Testis (tissue), 3 donors: Measurements from ENCODE around the gene PDE6H. TPM values are rescaled to one million over a fixed set of nuclear protein-coding genes. Genes with fewer than 3 reads are reported as not detected.

Experiments
- DNase-seq: peaks from one replicate; pipeline ENCODE4 v3.0.0-alpha.2; 2019
- H3K27ac ChIP-seq, 2 donors: fragments of 200-600 bp; sonication (generic); one replicate each; pipeline ENCODE4 v1.5.1; 2019
- H3K27me3 ChIP-seq: fragments of 200-600 bp; sonication (generic); one replicate; pipeline ENCODE4 v1.5.1; 2019
- H3K36me3 ChIP-seq: fragments of 200-600 bp; sonication (generic); one replicate; pipeline ENCODE4 v1.5.1; 2017; ENCODE audit warnings: low read depth; ENCODE audit errors: missing control alignments
- H3K4me1 ChIP-seq: fragments of 200-600 bp; sonication (generic); one replicate; pipeline ENCODE4 v1.5.1; 2019
- H3K4me3 ChIP-seq, 2 donors: fragments of 200-600 bp; sonication (generic); one replicate each; pipeline ENCODE4 v1.5.1; 2017 to 2019
- H3K9me3 ChIP-seq: fragments of 200-600 bp; sonication (generic); one replicate; pipeline ENCODE4 v1.5.1; 2017
- POLR2A ChIP-seq: fragments of 450-650 bp; IDR thresholded peaks from one replicate; pipeline ENCODE4 v1.6.1; 2017; ENCODE audit warnings: antibody characterized with exemption, mild to moderate bottlenecking, moderate library complexity
- WGBS, 2 donors: methylation state at CpG; one replicate each; pipeline ENCODE4 v1.1.5; 2018; 5-methylcytosine and 5-hydroxymethylcytosine counted together
- intact Hi-C: fragments of 100-400 bp; cut with DNase I; formaldehyde crosslinking; loops from one replicate; pipeline ENCODE4 v1.15.1; 2023; ENCODE audit warnings: low total_unique reads
- polyA plus RNA-seq: library from polyadenylated mRNA; stranded (reverse); fragments of 350-450 nt; fragmentation: Illumina TruSeq; extraction: RNeasy Lipid Tissue Mini Kit (QIAGEN cat#74804); gene quantifications from one replicate; pipeline ENCODE4 v1.2.3, GENCODE V29; 2014; ENCODE audit warnings: low read depth, low replicate concordance; ENCODE audit not compliant: insufficient read depth
- total RNA-seq, 2 donors: library from RNA; depleted of rRNA; stranded (reverse); fragments of >200 nt; gene quantifications; one replicate each; pipeline ENCODE4 v1.2.3, GENCODE V29; 2016
- TF ChIP-seq, protein P1 (sequence below), 3 experiments: fragments of 450-650 bp in 2 of 3; fragments of 200-600 bp in 1 of 3; sonication (generic) in 1 of 3; IDR thresholded peaks; one replicate each; pipeline ENCODE4 v1.5.1; 2016 to 2019; ENCODE audit warnings: antibody characterized with exemption in 3 of 3, mild to moderate bottlenecking in 2 of 3, moderate library complexity in 1 of 3

The PDE6H gene
- total and polyA plus RNA-seq, 3 donors from 2014 or later = not detected

DNA sequence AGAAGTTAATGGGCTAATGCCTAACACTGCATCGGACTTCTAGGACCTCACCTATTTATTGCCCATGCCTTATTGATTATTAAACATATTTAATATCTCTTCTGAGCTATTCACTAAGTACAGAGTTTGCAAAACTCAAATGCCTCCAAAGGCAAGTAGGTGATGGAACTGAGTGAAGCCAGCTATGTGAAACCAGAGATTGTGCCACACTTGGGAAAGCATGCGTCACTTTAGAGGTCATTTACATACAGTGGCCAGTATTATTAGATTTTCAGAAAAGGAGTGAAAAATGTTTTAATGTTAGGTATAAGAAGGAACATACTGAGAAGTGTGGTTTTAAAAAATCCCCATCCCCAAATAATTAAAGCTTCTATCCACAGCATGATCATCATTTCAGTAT, 27.7 kb downstream of the PDE6H start:
- Histone ChIP-seq H3K4me3 (no peak overlapping the region), H3K4me1 (peaks cover 2% of the 10 kb centered on the region), H3K27me3 (no peaks in the 10 kb centered on the region), H3K27ac (no peak overlapping the region), H3K9me3 (no peaks in the 10 kb centered on the region), H3K36me3 (no peaks in the 10 kb centered on the region)
- WGBS, 2 donors = 90 to 97% methylated on average over 2 of the region's 2 CpGs
- no peak for TF ChIP-seq POLR2A
- TF ChIP-seq, protein P1, sequence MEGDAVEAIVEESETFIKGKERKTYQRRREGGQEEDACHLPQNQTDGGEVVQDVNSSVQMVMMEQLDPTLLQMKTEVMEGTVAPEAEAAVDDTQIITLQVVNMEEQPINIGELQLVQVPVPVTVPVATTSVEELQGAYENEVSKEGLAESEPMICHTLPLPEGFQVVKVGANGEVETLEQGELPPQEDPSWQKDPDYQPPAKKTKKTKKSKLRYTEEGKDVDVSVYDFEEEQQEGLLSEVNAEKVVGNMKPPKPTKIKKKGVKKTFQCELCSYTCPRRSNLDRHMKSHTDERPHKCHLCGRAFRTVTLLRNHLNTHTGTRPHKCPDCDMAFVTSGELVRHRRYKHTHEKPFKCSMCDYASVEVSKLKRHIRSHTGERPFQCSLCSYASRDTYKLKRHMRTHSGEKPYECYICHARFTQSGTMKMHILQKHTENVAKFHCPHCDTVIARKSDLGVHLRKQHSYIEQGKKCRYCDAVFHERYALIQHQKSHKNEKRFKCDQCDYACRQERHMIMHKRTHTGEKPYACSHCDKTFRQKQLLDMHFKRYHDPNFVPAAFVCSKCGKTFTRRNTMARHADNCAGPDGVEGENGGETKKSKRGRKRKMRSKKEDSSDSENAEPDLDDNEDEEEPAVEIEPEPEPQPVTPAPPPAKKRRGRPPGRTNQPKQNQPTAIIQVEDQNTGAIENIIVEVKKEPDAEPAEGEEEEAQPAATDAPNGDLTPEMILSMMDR (IDR thresholded peaks at IDR 0.05) = no peak
- no peak for DNase-seq
- intact Hi-C loops = no loop called here

DNA sequence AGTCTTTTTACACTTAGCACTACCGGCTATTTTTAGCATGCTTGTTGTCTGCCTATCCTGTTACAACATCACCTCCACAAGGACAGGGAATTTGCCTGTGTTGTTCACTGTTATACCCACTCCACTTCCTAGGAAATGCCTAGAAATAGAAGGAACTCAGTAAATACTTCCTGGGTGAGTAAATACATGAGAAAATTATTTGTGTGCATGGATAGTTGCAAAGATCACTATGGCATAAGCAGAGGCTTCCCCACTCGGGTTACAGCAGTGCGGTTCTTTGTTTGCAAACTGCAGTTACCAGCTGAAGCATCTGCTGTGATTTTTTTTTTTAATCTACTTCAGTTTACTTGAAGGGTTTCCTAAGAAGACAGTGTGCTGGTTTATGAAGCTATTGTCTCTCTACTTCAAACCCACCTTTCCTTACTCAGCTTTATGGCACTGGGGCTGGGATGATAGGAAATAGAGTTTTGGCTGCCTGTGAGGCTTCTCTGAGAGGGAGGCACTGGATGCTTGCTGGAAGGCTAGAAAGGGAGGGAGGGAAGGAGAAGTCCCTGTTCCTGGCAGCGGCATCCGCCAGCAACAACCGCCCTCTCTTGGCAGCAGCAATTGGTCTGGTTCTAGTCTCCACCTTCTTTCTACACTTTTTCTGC, 29.0 kb downstream of the PDE6H start:
- intact Hi-C loops = no loop called here
- Histone ChIP-seq H3K4me1 (no peaks in the 10 kb centered on the region), H3K27ac (peak overlapping the region in 1 of 2 donors; percentile 55), H3K9me3 (no peaks in the 10 kb centered on the region), H3K27me3 (no peaks in the 10 kb centered on the region), H3K4me3 (no peak overlapping the region), H3K36me3 (no peaks in the 10 kb centered on the region)
- WGBS, 2 donors = 19 to 26% methylated on average over 6 of the region's 6 CpGs
- TF ChIP-seq, protein P1 (IDR thresholded peaks at IDR 0.05) = no peak
- TF ChIP-seq POLR2A = no peak
- DNase-seq = peak; percentile 82

DNA sequence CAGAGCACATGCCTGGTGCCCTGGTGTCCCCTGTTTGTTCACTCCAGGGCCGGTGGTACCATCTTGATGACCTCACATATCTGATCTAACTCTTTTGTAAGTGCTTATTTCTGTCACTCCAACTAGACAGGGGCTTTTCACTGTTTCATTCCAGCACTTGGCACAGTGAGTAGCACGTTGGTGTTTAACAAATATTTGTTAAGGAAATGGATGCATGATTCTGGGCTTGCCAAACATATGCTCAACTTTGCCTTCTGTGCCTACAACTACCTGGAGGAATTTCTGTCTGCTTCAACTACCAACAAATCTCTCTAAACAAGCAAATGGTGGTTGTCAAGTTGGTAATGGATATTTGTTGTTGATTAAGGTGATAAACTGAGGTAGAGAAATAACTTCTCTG, 31.6 kb downstream of the PDE6H start:
- H3K9me3 ChIP-seq = no peaks in the 10 kb centered on the region
- H3K4me3 ChIP-seq = no peak overlapping the region
- no peak overlapping the region for H3K27ac ChIP-seq
- intact Hi-C loops = no loop called here
- H3K36me3 ChIP-seq = no peaks in the 10 kb centered on the region
- peaks cover 3% of the 10 kb centered on the region for H3K4me1 ChIP-seq
- DNase-seq = no peak
- 87 to 88% methylated on average over 2 of the region's 2 CpGs for WGBS, 2 donors
- TF ChIP-seq, protein P1 (IDR thresholded peaks at IDR 0.05) = no peak
- TF ChIP-seq POLR2A = no peak
- no peaks in the 10 kb centered on the region for H3K27me3 ChIP-seq

DNA sequence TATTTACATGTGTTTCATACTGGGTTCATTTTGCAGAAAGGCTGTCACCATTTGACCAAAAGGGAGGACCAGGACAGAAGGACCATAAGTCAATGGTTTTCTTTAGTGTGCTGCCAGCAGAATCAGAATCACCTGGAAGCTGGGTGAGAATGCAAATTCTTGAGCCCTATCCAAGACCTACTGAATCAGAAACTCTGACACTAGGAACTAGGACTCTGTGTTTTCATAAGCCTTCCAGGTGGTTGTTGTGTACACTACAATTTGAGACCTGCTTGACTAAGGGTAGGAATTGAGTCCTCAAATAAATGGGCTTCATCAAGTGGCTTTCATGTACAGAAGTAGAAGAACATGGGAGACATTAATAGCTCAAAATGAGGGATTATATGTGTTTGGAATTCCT, 32.2 kb downstream of the PDE6H start:
- intact Hi-C loops = no loop called here
- Histone ChIP-seq H3K36me3 (no peaks in the 10 kb centered on the region), H3K9me3 (no peaks in the 10 kb centered on the region), H3K27me3 (no peaks in the 10 kb centered on the region), H3K4me1 (peaks cover 3% of the 10 kb centered on the region), H3K4me3 (no peak overlapping the region), H3K27ac (no peak overlapping the region)
- DNase-seq = no peak
- TF ChIP-seq POLR2A = no peak
- TF ChIP-seq, protein P1 (IDR thresholded peaks at IDR 0.05) = no peak

DNA sequence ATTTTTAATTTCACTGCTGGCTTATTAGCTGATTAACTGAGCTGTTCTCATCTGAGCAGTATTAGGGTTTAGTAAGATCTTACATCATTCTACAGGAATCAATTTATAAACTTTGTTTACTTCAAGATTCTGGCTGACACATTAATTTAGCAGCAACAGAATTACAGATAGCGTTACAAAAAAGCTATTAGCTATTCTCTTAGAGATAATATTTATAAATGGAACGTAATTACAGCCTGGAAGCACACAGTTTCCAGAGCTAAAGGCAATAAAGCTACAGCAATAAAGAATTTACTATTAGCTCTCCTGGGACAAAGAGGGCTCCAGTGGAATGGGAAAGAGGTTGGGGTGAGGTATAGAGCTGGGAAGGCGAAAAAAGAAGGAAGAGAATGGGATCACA, 34.7 kb downstream of the PDE6H start:
- intact Hi-C loops = no loop called here
- Histone ChIP-seq H3K27me3 (no peaks in the 10 kb centered on the region), H3K27ac (no peak overlapping the region), H3K4me1 (peaks cover 3% of the 10 kb centered on the region), H3K9me3 (no peaks in the 10 kb centered on the region), H3K36me3 (no peaks in the 10 kb centered on the region), H3K4me3 (no peak overlapping the region)
- 49 to 50% methylated on average over 3 of the region's 3 CpGs for WGBS, 2 donors
- no peak for DNase-seq
- no peak for TF ChIP-seq POLR2A
- TF ChIP-seq, protein P1 (IDR thresholded peaks at IDR 0.05) = no peak
